ENCODE data around the gene CCHCR1. TPM values are rescaled to one million over a fixed set of nuclear protein-coding genes. Genes with fewer than 3 reads are reported as not detected.
"Not testable (repeated sequence)": the region's sequence is repeated elsewhere in the genome, so short reads cannot be mapped to it uniquely, and the experiment has no call there.

CCHCR1 gene
- total and polyA plus RNA-seq, 2 of the 13 experiments (the other 11 are each of a cell fraction or from before 2014, with no cell fraction given): 14.6 to 28.2 TPM

DNA sequence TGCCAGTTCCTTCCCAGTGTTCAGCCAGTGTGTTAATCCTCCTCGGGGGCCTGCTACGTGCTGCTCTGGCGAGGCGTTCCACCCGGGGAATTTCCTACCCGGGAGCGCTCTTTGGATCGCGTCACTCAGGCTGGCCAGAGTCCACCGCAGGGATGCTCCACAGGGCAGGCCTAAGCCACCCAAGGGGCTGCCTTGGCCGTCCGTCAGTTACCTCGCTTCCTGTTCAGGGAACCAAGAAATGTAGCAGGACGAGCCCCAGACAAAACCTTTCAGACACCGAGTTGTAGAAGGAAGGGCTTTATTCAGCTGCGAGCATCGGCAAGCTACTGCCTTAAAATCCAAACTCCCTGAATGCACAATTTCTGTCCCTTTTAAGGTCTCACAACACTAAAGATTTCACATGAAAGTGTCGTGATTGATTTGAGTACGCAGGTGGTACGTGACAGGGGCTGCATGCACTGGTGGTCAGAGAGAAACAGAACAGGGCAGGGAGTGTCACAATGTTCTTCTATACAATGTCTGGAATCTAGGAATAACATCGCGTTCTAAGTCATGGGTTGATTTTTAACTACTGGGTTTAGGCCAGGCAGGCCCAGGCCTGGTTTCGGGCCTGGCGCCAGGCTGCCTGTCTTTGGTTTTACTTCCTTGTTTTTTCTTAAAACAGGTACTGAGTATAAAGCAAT, 28.6 kb upstream of the CCHCR1 start (continued):
- TF ChIP-seq, protein P1, sequence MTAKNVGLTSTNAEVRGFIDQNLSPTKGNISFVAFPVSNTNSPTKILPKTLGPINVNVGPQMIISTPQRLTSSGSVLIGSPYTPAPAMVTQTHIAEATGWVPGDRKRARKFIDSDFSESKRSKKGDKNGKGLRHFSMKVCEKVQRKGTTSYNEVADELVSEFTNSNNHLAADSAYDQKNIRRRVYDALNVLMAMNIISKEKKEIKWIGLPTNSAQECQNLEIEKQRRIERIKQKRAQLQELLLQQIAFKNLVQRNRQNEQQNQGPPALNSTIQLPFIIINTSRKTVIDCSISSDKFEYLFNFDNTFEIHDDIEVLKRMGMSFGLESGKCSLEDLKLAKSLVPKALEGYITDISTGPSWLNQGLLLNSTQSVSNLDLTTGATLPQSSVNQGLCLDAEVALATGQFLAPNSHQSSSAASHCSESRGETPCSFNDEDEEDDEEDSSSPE (CRISPR knock-in tag; IDR thresholded peaks at IDR 0.05): peak; percentile 57
- peak; percentile 67 for TF ChIP-seq RBFOX2 (IDR thresholded peaks at IDR 0.05; ENCODE audit: low read depth, low read length)
- no peak for TF ChIP-seq ZNF557 (CRISPR knock-in tag; IDR thresholded peaks at IDR 0.05)
- 0 out of 2 replicates have a peak, but pooled peaks have one; percentile 64 for TF ChIP-seq ZNF160 (CRISPR knock-in tag; IDR thresholded peaks at IDR 0.05)
- TF ChIP-seq ZNF546 (CRISPR knock-in tag; conservative IDR thresholded peaks at IDR 0.05): no peak
- peak; percentile 71; the same call in 1 of the 2 replicates for TF ChIP-seq HDAC2 (CRISPR knock-in tag; IDR thresholded peaks at IDR 0.05)

GRCh38 chr6:31185695-31186051, 28.1 kb upstream of the CCHCR1 start:
- Histone ChIP-seq H3K4me1 (ENCODE audit: insufficient read depth, low read length) (peaks cover 44% of the 10 kb centered on the region), H3K27ac (ENCODE audit: extremely low read length, insufficient read depth, low read length) (peak overlapping the region; percentile 94), H3K4me2 (ENCODE audit: low read depth, low read length) (peak overlapping the region; percentile 94), H3K9ac (ENCODE audit: insufficient read depth, low read depth, low read length) (peak overlapping the region; percentile 88), H2AFZ (ENCODE audit: low read length) (peak overlapping the region; percentile 65), H3K79me2 (ENCODE audit: insufficient read depth, low read length) (peaks cover 39% of the 10 kb centered on the region), H3K4me3 (replicated peaks in 1 of 3; ENCODE audit: insufficient read depth in 1 of 3, low read depth in 2 of 3, low read length in 3 of 3) (peak overlapping the region; percentile 57 to 87 (median 70))
- CTCF ChIA-PET (ENCODE audit: low intra/inter-chr PET ratio, low total read pairs); FAIRE-seq; DNase-seq (ENCODE audit: low spot score); in situ Hi-C loops (cut with HindIII; ENCODE audit: extremely low pct_ligation_motif_present, low pct_unique_long_range_greater_than_20kb); H3K36me3 ChIP-seq (replicated peaks in 1 of 2; ENCODE audit: control insufficient read depth in 1 of 2, insufficient read depth in 2 of 2, low read length in 2 of 2); H4K20me1 ChIP-seq (ENCODE audit: insufficient read depth, low read length); H3K27me3 ChIP-seq (ENCODE audit: control insufficient read depth in 1 of 2, insufficient read depth in 2 of 2, low read length in 2 of 2); H3K9me3 ChIP-seq (ENCODE audit: low read length): not testable (repeated sequence)
- WGBS (ENCODE audit: low lambda C conversion rate): 0% methylated on average over 4 of the region's 4 CpGs
- POLR2A ChIA-PET: interaction anchor here (1.5 kb wide), 1 partner anchor 48 kb away, joined by 5 read pairs; no protein-coding TSS in a partner anchor
- TSS peak; percentile 87 for BruUV-seq (replicated peaks)
- ATAC-seq: peak; percentile 46
- intact Hi-C loops (cut with micrococcal nuclease; ENCODE audit: unreplicated experiment): loop anchor here (1.0 kb wide), 1 partner anchor 27 kb away; the partner anchor contains the start of gene TCF19
- TF ChIP-seq ZNF850 (CRISPR knock-in tag; conservative IDR thresholded peaks at IDR 0.05) (peak; percentile 75; the same call in 1 of the 2 replicates), IRF1 (CRISPR knock-in tag; IDR thresholded peaks at IDR 0.05; ENCODE audit: low read depth) (peak; percentile 32; the same call in 1 of the 2 replicates), ZNF816 (CRISPR knock-in tag; IDR thresholded peaks at IDR 0.05; ENCODE audit: borderline replicate concordance) (peak; percentile 74; the same call in 1 of the 2 replicates), ZNF230 (CRISPR knock-in tag; IDR thresholded peaks at IDR 0.05) (0 out of 2 replicates have a peak, but pooled peaks have one; percentile 68), ZNF414 (CRISPR knock-in tag; IDR thresholded peaks at IDR 0.05) (peak; percentile 18; the same call in 1 of the 2 replicates)
- TF ChIP-seq, protein P2, sequence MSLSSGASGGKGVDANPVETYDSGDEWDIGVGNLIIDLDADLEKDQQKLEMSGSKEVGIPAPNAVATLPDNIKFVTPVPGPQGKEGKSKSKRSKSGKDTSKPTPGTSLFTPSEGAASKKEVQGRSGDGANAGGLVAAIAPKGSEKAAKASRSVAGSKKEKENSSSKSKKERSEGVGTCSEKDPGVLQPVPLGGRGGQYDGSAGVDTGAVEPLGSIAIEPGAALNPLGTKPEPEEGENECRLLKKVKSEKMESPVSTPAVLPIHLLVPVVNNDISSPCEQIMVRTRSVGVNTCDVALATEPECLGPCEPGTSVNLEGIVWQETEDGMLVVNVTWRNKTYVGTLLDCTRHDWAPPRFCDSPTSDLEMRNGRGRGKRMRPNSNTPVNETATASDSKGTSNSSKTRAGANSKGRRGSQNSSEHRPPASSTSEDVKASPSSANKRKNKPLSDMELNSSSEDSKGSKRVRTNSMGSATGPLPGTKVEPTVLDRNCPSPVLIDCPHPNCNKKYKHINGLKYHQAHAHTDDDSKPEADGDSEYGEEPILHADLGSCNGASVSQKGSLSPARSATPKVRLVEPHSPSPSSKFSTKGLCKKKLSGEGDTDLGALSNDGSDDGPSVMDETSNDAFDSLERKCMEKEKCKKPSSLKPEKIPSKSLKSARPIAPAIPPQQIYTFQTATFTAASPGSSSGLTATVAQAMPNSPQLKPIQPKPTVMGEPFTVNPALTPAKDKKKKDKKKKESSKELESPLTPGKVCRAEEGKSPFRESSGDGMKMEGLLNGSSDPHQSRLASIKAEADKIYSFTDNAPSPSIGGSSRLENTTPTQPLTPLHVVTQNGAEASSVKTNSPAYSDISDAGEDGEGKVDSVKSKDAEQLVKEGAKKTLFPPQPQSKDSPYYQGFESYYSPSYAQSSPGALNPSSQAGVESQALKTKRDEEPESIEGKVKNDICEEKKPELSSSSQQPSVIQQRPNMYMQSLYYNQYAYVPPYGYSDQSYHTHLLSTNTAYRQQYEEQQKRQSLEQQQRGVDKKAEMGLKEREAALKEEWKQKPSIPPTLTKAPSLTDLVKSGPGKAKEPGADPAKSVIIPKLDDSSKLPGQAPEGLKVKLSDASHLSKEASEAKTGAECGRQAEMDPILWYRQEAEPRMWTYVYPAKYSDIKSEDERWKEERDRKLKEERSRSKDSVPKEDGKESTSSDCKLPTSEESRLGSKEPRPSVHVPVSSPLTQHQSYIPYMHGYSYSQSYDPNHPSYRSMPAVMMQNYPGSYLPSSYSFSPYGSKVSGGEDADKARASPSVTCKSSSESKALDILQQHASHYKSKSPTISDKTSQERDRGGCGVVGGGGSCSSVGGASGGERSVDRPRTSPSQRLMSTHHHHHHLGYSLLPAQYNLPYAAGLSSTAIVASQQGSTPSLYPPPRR (CRISPR knock-in tag; IDR thresholded peaks at IDR 0.05; ENCODE audit: borderline replicate concordance): 0 out of 2 replicates have a peak, but pooled peaks have one; percentile 1

Data from HepG2 (cell line).